Thyroid gland (tissue), 4 donors: Measurements from ENCODE around the gene DOCK8. TPM values are rescaled to one million over a fixed set of nuclear protein-coding genes. Genes with fewer than 3 reads are reported as not detected.

ENCODE experiments used
- DNase-seq, 2 donors: peaks; one replicate each; pipeline ENCODE4 v3.0.0-alpha.2; 2019
- H3K27ac ChIP-seq, 3 donors: fragments of 200-600 bp; sonication (generic); 1 replicate in 2 of 3; 2 replicates in 1 of 3; pipeline ENCODE4 v1.5.1; 2016 to 2019; ENCODE audit warnings: mild to moderate bottlenecking in 1 of 3, moderate library complexity in 1 of 3
- H3K27me3 ChIP-seq: fragments of 200-600 bp; sonication (generic); one replicate; pipeline ENCODE4 v1.5.1; 2019
- H3K36me3 ChIP-seq, 2 donors: fragments of 200-600 bp; sonication (generic); one replicate each; pipeline ENCODE4 v1.5.1; 2016 to 2019
- H3K4me1 ChIP-seq, 2 donors: fragments of 200-600 bp; sonication (generic); one replicate each; pipeline ENCODE4 v1.5.1; 2017 to 2019
- H3K4me3 ChIP-seq, 3 donors: fragments of 200-600 bp; sonication (generic); replicated peaks in 1 of 3; 1 replicate in 2 of 3; 2 replicates in 1 of 3; pipeline ENCODE4 v1.5.1; 2016; ENCODE audit warnings: mild to moderate bottlenecking in 1 of 3
- H3K9me3 ChIP-seq: fragments of 200-600 bp; sonication (generic); one replicate; pipeline ENCODE4 v1.5.1; 2017
- CTCF ChIP-seq, 6 experiments: fragments of 200-600 bp in 3 of 6; fragments of 450-650 bp in 3 of 6; sonication (generic) in 3 of 6; IDR thresholded peaks; one replicate each; pipeline ENCODE4 v1.5.1; 2016 to 2019; ENCODE audit warnings: antibody characterized with exemption in 6 of 6, mild to moderate bottlenecking in 2 of 6, inconsistent platforms in 1 of 6, moderate library complexity in 1 of 6
- POLR2A ChIP-seq, 2 donors: fragments of 450-650 bp; IDR thresholded peaks; one replicate each; pipeline ENCODE4 v1.6.1; 2017; ENCODE audit warnings: antibody characterized with exemption in 2 of 2, mild to moderate bottlenecking in 2 of 2, moderate library complexity in 1 of 2
- WGBS, 2 donors: methylation state at CpG; one replicate each; pipeline ENCODE4 v1.1.5; 2017; 5-methylcytosine and 5-hydroxymethylcytosine counted together
- intact Hi-C: fragments of 100-400 bp; cut with DNase I; formaldehyde crosslinking; loops from one replicate; pipeline ENCODE4 v1.15.1; 2023
- total RNA-seq, 4 donors: library from RNA; depleted of rRNA; stranded (reverse); fragments of >200 nt; gene quantifications; one replicate each; pipeline ENCODE4 v1.2.3, GENCODE V29; 2016

DOCK8 gene
- total RNA-seq, 4 donors from 2014 or later: 10.1 to 19.5 (median 16.0) TPM

- H3K4me3 ChIP-seq: no peak overlapping the region
- H3K36me3 ChIP-seq: no peaks in the 10 kb centered on the region
- 69 to 76% methylated on average over 1 of the region's 1 CpG for WGBS, 2 donors
- no peak overlapping the region for H3K27ac ChIP-seq
- H3K9me3 ChIP-seq: no peaks in the 10 kb centered on the region
- no peaks in the 10 kb centered on the region for H3K27me3 ChIP-seq
- no peak for TF ChIP-seq CTCF (IDR thresholded peaks at IDR 0.05)
- no peak for TF ChIP-seq POLR2A (IDR thresholded peaks at IDR 0.05)
- DNase-seq: no peak
- H3K4me1 ChIP-seq: peaks cover 0 to 8% of the 10 kb centered on the region in 2 donors
- intact Hi-C loops: no loop called here
These were observed 35.4 kb downstream of the DOCK8 start for GRCh38 chr9:250039-250438.

GRCh38 chr9:250625-251024, 36.0 kb downstream of the DOCK8 start:
- intact Hi-C loops: no loop called here
- WGBS, 2 donors: 59 to 65% methylated on average over 5 of the region's 5 CpGs
- no peaks in the 10 kb centered on the region for H3K9me3 ChIP-seq

GRCh38 chr9:251398-251797, 36.7 kb downstream of the DOCK8 start:
- WGBS, 2 donors: 86 to 96% methylated on average over 5 of the region's 5 CpGs
- Histone ChIP-seq H3K27me3 (no peaks in the 10 kb centered on the region), H3K4me1 (peaks cover 0 to 8% of the 10 kb centered on the region in 2 donors), H3K36me3 (no peaks in the 10 kb centered on the region), H3K27ac (no peak overlapping the region), H3K4me3 (no peak overlapping the region), H3K9me3 (no peaks in the 10 kb centered on the region)
- TF ChIP-seq POLR2A (IDR thresholded peaks at IDR 0.05) (no peak), CTCF (IDR thresholded peaks at IDR 0.05) (no peak)
- intact Hi-C loops: no loop called here
- DNase-seq: no peak

More at GRCh38 chr9:250625-251024, 36.0 kb downstream of the DOCK8 start:
- H3K4me1 ChIP-seq: peaks cover 0 to 8% of the 10 kb centered on the region in 2 donors
- no peak overlapping the region for H3K27ac ChIP-seq
- TF ChIP-seq POLR2A (IDR thresholded peaks at IDR 0.05): no peak
- no peak for TF ChIP-seq CTCF (IDR thresholded peaks at IDR 0.05)
- H3K27me3 ChIP-seq: no peaks in the 10 kb centered on the region
- H3K4me3 ChIP-seq: no peak overlapping the region
- H3K36me3 ChIP-seq: no peaks in the 10 kb centered on the region
- no peak for DNase-seq

GRCh38 chr9:253539-253938, 38.9 kb downstream of the DOCK8 start:
- no peak overlapping the region for H3K4me3 ChIP-seq
- TF ChIP-seq POLR2A (IDR thresholded peaks at IDR 0.05) (no peak), CTCF (IDR thresholded peaks at IDR 0.05) (no peak)
- H3K9me3 ChIP-seq: no peaks in the 10 kb centered on the region
- DNase-seq: peak in 1 of 2 donors; percentile 8
- intact Hi-C loops: no loop called here
- peaks cover 0 to 8% of the 10 kb centered on the region in 2 donors for H3K4me1 ChIP-seq
- H3K27me3 ChIP-seq: no peaks in the 10 kb centered on the region
- peak overlapping the region in 1 of 3 donors; percentile 39 for H3K27ac ChIP-seq
- 57 to 70% methylated on average over 3 of the region's 3 CpGs for WGBS, 2 donors
- H3K36me3 ChIP-seq: no peaks in the 10 kb centered on the region

GRCh38 chr9:254516-254915, 39.9 kb downstream of the DOCK8 start:
- Histone ChIP-seq H3K4me3 (no peak overlapping the region), H3K27me3 (no peaks in the 10 kb centered on the region), H3K27ac (peak overlapping the region; percentile 0 to 51 (median 30)), H3K4me1 (peaks cover 0 to 8% of the 10 kb centered on the region in 2 donors), H3K36me3 (no peaks in the 10 kb centered on the region), H3K9me3 (no peaks in the 10 kb centered on the region)
- intact Hi-C loops: no loop called here
- TF ChIP-seq CTCF (IDR thresholded peaks at IDR 0.05) (peak in 2 of 6 experiments; percentile 35 to 36), POLR2A (IDR thresholded peaks at IDR 0.05) (no peak)
- DNase-seq: peak in 1 of 2 donors; percentile 22
- 31 to 46% methylated on average over 4 of the region's 4 CpGs for WGBS, 2 donors
